ENCODE results near the gene KIAA1671.

The KIAA1671 gene

DNA sequence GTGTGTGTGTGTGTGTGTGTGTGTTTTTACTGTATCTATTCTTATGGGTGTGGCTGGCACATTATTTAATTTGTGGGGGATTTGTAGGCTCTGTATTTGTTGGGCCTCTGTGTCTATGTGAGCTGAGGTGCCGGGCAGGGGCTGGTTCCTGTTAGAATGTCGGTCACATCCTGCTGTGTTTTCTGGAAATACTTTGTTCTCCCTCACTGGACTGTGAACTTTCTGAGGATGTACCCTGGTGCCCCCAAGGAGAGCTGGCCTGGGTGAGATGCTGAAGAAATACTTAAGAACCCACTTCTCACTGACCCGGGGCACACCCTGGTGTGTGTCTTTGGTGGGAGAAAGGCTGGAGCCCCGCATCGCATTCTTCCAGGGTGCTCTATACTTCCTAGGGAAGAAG lies 28.6 kb downstream of the KIAA1671 start:
- DNase-seq (ENCODE audit: low read depth in 2 of 2): no peak

DNA sequence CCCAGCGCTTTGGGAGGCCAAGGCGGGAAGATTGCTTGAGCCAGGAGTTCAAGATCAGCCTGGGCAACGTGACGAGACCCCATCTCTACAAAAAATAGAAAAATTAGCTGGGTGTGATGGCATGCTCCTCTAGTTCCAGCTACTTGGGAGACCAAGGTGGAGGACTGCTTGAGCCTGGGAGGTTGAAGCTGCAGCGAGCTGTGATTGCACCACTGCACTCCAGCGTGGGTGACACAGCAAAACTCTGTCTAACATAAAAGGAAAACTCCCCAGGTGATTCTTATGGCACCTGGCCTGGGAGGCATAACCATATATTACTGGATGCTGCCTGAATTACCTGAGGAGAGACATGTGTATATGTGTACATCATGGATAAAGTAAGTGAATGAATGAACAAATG lies 29.1 kb downstream of the KIAA1671 start:
- no peak for DNase-seq (ENCODE audit: low read depth in 2 of 2)

DNA sequence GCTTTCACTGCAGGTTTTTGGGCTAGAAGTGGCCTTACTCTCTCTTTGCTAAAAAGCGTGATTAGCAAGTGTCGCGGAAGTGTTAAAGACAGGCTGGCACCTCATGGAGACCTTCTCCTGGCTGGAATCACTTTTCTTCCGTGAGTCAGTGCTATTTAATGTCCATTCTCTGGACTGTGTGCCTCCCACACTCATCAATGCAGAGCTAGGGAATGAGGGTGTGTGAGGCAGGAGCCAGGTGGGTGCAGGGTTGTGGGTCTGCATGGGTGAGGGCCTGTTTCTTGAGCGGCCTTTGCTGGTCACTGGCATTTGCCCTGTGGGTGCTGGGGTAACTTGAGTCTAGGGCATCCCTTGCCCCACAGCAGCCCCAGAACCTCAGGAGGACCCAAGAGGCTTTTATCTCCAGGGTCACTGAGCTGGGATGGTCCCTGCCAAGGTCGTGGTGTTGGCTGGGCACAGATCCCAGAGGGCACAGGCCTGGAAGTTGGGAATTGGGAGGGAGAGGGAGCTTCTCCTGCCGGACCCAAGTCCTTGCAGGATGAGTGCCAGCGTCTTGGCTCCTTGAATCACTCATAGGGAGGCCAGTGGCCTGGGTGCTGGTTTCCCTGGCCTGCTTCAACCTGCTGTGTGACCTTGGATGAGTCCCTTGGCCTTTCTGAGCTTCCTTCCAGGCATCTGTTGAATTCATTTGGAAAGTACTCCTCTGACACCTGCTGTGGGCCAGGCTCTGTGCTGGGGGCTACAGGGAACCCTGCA lies 30.0 kb downstream of the KIAA1671 start:
- no peak for DNase-seq (ENCODE audit: low read depth in 2 of 2)

DNA sequence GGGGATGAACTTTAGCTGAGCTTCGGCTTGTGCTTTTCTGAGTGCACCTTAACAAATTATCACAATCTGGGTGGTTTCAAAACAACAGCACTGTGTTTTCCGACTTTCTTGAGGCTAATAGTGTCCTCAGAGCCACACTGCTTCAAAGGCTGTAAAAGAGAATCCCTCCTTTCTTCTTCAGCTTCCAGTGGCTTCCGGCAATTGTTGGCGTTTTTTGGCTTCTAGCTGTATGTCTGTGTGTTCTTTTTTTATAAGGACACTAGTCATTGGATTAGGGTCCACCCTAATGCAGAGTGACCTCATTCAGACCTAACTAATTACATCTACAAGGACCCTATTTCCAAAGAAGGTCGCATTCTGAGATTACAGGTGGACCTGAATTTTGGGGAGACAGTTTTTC lies 30.6 kb downstream of the KIAA1671 start:
- no peak for DNase-seq (ENCODE audit: low read depth in 2 of 2)

GRCh38 chr22:24984122-24984521 lies 31.6 kb downstream of the KIAA1671 start:
- no peak for DNase-seq (ENCODE audit: low read depth in 2 of 2)

DNA sequence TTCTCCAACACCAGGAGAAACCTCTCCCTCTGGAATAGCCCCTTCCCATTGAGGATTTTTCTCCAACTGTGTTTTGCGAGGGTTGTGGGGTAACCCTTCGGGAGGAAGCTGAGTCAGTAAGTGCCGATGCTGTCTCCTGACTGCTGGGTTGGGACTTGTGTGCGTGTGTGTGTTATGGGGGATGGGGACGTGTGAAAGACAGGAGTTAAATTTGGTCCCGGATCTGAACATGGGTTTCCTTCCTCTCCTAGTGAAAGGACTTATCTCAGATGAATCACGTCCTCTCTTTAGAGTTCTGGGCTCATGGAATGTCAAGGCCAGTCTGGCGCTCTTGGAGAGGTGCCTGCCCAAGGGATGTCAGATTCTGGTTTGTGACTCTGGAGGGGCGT lies 33.3 kb downstream of the KIAA1671 start:
- no peak for DNase-seq (ENCODE audit: low read depth in 2 of 2)

GRCh38 chr22:24986816-24987215 lies 34.3 kb downstream of the KIAA1671 start:
- DNase-seq (ENCODE audit: low read depth in 2 of 2): no peak

DNA sequence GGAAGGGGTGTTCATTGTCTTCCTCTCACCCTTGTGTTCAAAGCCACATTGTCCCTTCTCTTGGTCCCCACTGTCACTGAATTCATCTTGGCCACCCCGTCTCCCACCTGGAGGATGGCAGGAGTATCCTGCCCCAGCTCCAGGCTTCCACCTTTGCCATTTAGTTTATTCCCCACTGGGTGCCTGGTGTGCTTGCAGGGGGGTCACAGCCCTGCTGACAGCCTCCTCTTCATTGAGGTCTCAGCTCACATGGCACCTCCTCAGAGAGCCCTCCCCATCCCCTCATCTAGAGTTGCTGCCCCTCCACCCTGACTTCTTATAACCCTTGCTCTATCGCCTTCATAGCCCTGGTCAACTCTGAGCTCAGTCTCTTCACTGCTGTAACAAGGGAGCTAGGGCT lies 36.6 kb downstream of the KIAA1671 start:
- no peak for DNase-seq (ENCODE audit: low read depth in 2 of 2)

DNA sequence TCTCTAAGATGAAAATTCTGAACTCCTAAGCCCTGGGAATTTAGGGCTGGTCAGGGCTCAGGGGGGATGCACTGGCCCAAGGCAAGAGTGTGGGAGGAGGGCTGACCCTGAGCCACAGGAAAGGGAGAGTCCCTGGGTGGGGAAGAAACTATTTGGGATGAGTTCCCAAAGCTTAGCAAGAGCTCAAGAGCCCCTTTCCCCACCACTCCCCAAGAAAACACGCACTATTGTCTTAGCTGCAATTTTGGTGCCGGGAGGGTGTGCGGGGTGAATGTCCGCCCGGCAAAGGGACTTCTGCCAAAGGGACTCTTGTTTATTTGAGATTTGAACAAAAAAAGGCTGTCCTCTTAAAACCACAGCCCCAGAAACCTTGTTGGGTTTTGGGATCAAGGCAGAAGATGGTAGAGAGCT lies 37.0 kb downstream of the KIAA1671 start:
- no peak for DNase-seq (ENCODE audit: low read depth in 2 of 2)

DNA sequence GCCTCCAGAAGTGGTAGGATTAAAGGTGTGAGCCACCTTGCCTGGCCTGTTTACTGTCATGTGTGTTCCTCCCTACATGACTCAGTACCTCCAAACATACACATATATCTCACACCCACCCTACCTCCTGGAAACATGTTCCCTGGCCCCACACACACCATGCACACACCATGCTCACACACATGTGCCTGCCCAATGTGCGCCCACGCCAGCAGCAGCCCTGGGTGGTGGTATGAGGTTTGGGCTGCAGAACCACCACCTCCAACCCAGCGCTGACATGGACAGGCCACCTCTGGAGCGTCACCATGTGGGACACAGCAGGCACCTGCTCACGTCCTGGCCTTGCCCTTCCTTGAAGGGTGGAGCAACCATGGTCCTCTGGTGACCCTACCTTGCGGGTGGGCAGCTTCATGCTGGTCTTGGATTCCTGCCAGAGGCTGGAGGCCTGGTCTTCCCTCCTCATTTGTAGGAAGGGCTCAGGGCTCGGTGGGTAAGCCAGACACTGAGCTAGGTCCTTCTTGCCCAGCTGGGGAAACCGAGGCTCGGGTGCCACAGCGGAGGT lies 37.9 kb downstream of the KIAA1671 start:
- no peak for DNase-seq (ENCODE audit: low read depth in 2 of 2)

- DNase-seq (ENCODE audit: low read depth in 2 of 2): no peak
Observed at GRCh38 chr22:24992946-24993345, 40.4 kb downstream of the KIAA1671 start.

GRCh38 chr22:24994070-24994763 lies 41.7 kb downstream of the KIAA1671 start:
- peak; percentile 39 to 43 for DNase-seq (ENCODE audit: low read depth in 2 of 2)

GRCh38 chr22:24995649-24996180 lies 43.2 kb downstream of the KIAA1671 start:
- no peak for DNase-seq (ENCODE audit: low read depth in 2 of 2)

DNA sequence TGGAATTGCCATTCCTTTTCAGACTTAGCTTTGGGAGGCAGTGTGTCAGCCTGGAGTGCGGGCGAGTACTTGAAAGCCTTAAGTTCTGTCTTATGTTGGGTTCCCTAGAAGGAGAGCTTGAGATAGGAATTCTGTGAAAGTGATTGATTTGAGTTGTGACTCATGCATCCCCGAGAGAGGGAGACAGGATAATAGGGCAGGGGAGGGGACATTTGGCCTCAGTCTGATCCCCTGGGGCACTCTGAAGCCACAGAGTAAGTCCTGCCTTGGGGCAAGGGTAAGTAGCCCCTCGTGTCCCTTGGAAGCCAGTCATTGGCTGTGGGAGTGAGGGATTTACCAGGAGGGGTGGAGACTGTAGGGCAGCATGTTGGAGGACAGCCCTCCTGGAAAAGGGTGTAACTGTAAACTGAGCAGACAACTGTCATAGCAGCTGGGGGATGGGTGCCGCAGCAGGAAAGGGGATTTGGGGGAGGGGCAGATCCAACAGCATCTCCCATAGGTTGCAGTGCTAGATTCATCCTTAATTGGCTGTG lies 44.0 kb downstream of the KIAA1671 start:
- no peak for DNase-seq (ENCODE audit: low read depth in 2 of 2)

GRCh38 chr22:24997023-24997422 lies 44.5 kb downstream of the KIAA1671 start:
- no peak for DNase-seq (ENCODE audit: low read depth in 2 of 2)

GRCh38 chr22:25000686-25001085 lies 48.2 kb downstream of the KIAA1671 start:
- no peak for DNase-seq (ENCODE audit: low read depth in 2 of 2)

GRCh38 chr22:25002241-25002985 lies 49.9 kb downstream of the KIAA1671 start:
- DNase-seq (ENCODE audit: low read depth in 2 of 2): no peak

GRCh38 chr22:25006354-25006753 lies 53.8 kb downstream of the KIAA1671 start:
- DNase-seq (ENCODE audit: low read depth in 2 of 2): no peak

- no peak for DNase-seq (ENCODE audit: low read depth in 2 of 2)
Observed at GRCh38 chr22:25007444-25008106, 55.1 kb downstream of the KIAA1671 start.

- no peak for DNase-seq (ENCODE audit: low read depth in 2 of 2)
Observed at GRCh38 chr22:25008666-25009065, 56.1 kb downstream of the KIAA1671 start.

DNA sequence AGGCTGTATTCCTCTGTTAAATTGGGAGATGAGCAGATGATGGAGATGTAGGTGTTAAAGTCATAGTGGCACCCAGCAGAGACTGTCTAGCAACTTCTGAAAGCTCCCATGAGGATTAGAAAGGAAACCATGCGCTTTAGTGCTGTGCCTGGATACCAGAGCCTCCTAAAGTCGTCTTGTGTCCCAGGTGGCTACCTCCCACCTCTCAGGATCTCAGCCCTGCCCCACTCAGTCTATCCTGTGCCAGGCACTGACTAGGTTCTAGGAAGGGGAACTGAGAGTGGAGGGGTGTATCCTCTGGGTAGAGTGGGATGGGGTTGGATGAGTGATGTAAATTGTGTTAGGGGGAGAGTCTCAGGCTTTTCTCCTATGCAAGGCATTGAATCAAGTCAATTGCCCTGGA lies 60.2 kb downstream of the KIAA1671 start:
- no peak for DNase-seq (ENCODE audit: low read depth in 2 of 2)

Measured in stimulated activated CD4-positive, alpha-beta T cell treated with anti-CD3 and anti-CD28 coated beads, Interleukin-15, amount 100 ng/mL, for 48 hours (primary cell).